Liver (tissue), 9 donors: ENCODE data around the gene CACNB1. TPM values are rescaled to one million over a fixed set of nuclear protein-coding genes. Genes with fewer than 3 reads are reported as not detected.

Experiments used
- DNase-seq: peaks from one replicate; pipeline ENCODE4 v3.0.0-alpha.2; 2017; ENCODE audit warnings: low spot score
- H3K27ac ChIP-seq, 2 donors: one replicate each; pipeline ENCODE4 v1.7.0; 2013; ENCODE audit warnings: inconsistent platforms in 2 of 2, low read length in 2 of 2, control low read depth in 1 of 2, low read depth in 1 of 2, mild to moderate bottlenecking in 1 of 2
- H3K27me3 ChIP-seq, 4 donors: one replicate each; pipeline versions ENCODE4 v1.6.1 to v1.7.0; 2013; ENCODE audit warnings: low read length in 3 of 4, inconsistent platforms in 1 of 4, mild to moderate bottlenecking in 1 of 4, moderate library complexity in 1 of 4; ENCODE audit not compliant: control insufficient read depth in 4 of 4, insufficient read depth in 4 of 4
- H3K36me3 ChIP-seq, 4 donors: one replicate each; pipeline versions ENCODE4 v1.6.1 to v1.7.0; 2013; ENCODE audit warnings: low read length in 3 of 4, mild to moderate bottlenecking in 3 of 4, low read depth in 1 of 4, moderate library complexity in 1 of 4; ENCODE audit not compliant: control insufficient read depth in 4 of 4, insufficient read depth in 3 of 4
- H3K4me1 ChIP-seq, 4 donors: one replicate each; pipeline versions ENCODE4 v1.6.1 to v1.7.0; 2013; ENCODE audit warnings: low read length in 3 of 4, mild to moderate bottlenecking in 3 of 4, moderate library complexity in 1 of 4; ENCODE audit not compliant: control insufficient read depth in 4 of 4, insufficient read depth in 4 of 4
- H3K4me3 ChIP-seq, 3 donors: one replicate each; pipeline versions ENCODE4 v1.6.1 to v1.7.0; 2013; ENCODE audit warnings: low read length in 3 of 3, control low read depth in 1 of 3, low read depth in 1 of 3, mild to moderate bottlenecking in 1 of 3
- H3K9ac ChIP-seq, 2 donors: one replicate each; pipeline ENCODE4 v1.7.0; 2013; ENCODE audit warnings: low read length in 2 of 2, mild to moderate bottlenecking in 2 of 2, moderate library complexity in 2 of 2, control low read depth in 1 of 2, low read depth in 1 of 2
- H3K9me3 ChIP-seq, 4 donors: one replicate each; pipeline versions ENCODE4 v1.6.1 to v1.7.0; 2013; ENCODE audit warnings: low read length in 3 of 4; ENCODE audit not compliant: control insufficient read depth in 4 of 4
- EGR1 ChIP-seq, 2 donors: IDR thresholded peaks; 2 replicates each; pipeline ENCODE4 v1.6.1; 2016 to 2018; ENCODE audit warnings: antibody characterized with exemption in 2 of 2, low read depth in 2 of 2
- FOXA1 ChIP-seq: IDR thresholded peaks from 2 replicates; pipeline ENCODE4 v1.6.1; 2016; ENCODE audit warnings: antibody characterized with exemption
- FOXA2 ChIP-seq: IDR thresholded peaks from 2 replicates; pipeline ENCODE4 v1.6.1; 2016; ENCODE audit warnings: antibody characterized with exemption
- GABPA ChIP-seq, 2 donors: IDR thresholded peaks in 1 of 2; conservative IDR thresholded peaks in 1 of 2; 2 replicates each; pipeline ENCODE4 v1.6.1; 2016; ENCODE audit warnings: antibody characterized with exemption in 2 of 2, mild to moderate bottlenecking in 1 of 2, moderate library complexity in 1 of 2
- HNF4A ChIP-seq, 2 donors: conservative IDR thresholded peaks; 2 replicates each; pipeline ENCODE4 v1.6.1; 2016; ENCODE audit warnings: antibody characterized with exemption in 2 of 2, mild to moderate bottlenecking in 2 of 2
- HNF4G ChIP-seq: IDR thresholded peaks from 2 replicates; pipeline ENCODE4 v1.6.1; 2016; ENCODE audit warnings: antibody characterized with exemption
- RAD21 ChIP-seq, 2 donors: IDR thresholded peaks; 2 replicates each; pipeline ENCODE4 v1.6.1; 2016; ENCODE audit warnings: antibody characterized with exemption in 2 of 2, mild to moderate bottlenecking in 2 of 2
- SP1 ChIP-seq: IDR thresholded peaks from 2 replicates; pipeline ENCODE4 v1.6.1; 2018; ENCODE audit warnings: antibody characterized with exemption, mild to moderate bottlenecking
- TAF1 ChIP-seq: conservative IDR thresholded peaks from 2 replicates; pipeline ENCODE4 v1.6.1; 2016; ENCODE audit warnings: antibody characterized with exemption, mild to moderate bottlenecking
- YY1 ChIP-seq: IDR thresholded peaks from 2 replicates; pipeline ENCODE4 v1.6.1; 2016; ENCODE audit warnings: antibody characterized with exemption, mild to moderate bottlenecking
- WGBS: extraction: QIAGEN DNeasy Blood & Tissue Kit; methylation state at CpG from one replicate; pipeline ENCODE4 v1.1.7; 2013; 5-methylcytosine and 5-hydroxymethylcytosine counted together
- polyA plus RNA-seq, 2 donors: library from polyadenylated mRNA; stranded (reverse) in 1 of 2; unstranded in 1 of 2; fragments of 200-250 nt in 1 of 2; fragments of >200 nt in 1 of 2; fragmentation: Nextera tagmentation in 1 of 2; extraction: Ambion mirVana in 1 of 2; gene quantifications; one replicate each; pipeline versions ENCODE4 v1.2.1 to v1.2.3, GENCODE V29; 2013 to 2015
- total RNA-seq, 2 donors: library from RNA; depleted of rRNA; stranded (reverse); fragments of >200 nt; gene quantifications; one replicate each; pipeline ENCODE4 v1.2.3, GENCODE V29; 2014
- TF ChIP-seq, protein P1 (sequence below): IDR thresholded peaks from 2 replicates; pipeline ENCODE4 v1.6.1; 2016; ENCODE audit warnings: antibody characterized with exemption, mild to moderate bottlenecking
- TF ChIP-seq, protein P2 (sequence below): IDR thresholded peaks from 2 replicates; pipeline ENCODE4 v1.6.1; 2016; ENCODE audit warnings: antibody characterized with exemption
- TF ChIP-seq, protein P3 (sequence below): fragments of 150-350 bp; IDR thresholded peaks from 2 replicates; pipeline ENCODE4 v1.5.1; 2017; ENCODE audit warnings: improper control_type of control experiment, low read depth, low read length; ENCODE audit not compliant: missing input control
- TF ChIP-seq, protein P4 (sequence below): IDR thresholded peaks from 2 replicates; pipeline ENCODE4 v1.6.1; 2016; ENCODE audit warnings: antibody characterized with exemption
- TF ChIP-seq, protein P5 (sequence below): IDR thresholded peaks from 2 replicates; pipeline ENCODE4 v1.6.1; 2016; ENCODE audit warnings: antibody characterized with exemption
- donor health status: healthy.
- donor health status: healthy.
- donor health status: healthy.
- donor health status: healthy.
- donor health status: healthy.

The CACNB1 gene
- total and polyA plus RNA-seq, 4 donors, result 0.05 to 1.3 (median 0.26) TPM

DNA sequence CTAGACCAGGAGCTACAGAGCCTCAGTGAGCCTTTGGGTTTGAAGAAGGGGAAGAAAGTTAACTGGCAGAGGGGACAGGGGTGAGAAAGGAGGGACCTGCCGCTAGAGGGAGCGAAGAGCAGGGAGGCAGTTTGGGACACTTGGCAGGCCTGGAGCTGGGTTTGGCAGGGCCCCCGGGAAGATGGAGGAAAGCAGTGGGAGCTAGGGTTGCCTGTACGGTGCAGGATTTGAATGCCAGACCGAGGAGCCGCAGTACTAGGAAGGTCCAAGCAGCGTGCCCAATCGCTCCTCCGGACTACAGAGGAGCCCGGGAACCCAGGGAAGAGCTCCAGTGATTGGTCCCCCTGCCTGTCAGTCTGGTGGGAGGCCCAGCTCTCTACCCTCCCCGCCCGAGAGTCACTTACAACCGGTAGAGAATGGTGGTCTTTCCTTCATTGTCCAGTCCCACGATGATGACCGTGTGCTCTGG is 32.8 kb downstream of the CACNB1 start:
- Histone ChIP-seq H3K9ac (no peak overlapping the region), H3K27ac (no peak overlapping the region), H3K36me3 (no peaks in the 10 kb centered on the region), H3K27me3 (peaks cover 0 to 3% (median 1%) of the 10 kb centered on the region in 4 donors), H3K4me3 (peak overlapping the region in 2 of 3 donors; percentile 13 to 28), H3K4me1 (peaks cover 5 to 9% (median 6%) of the 10 kb centered on the region in 4 donors), H3K9me3 (no peaks in the 10 kb centered on the region)
- DNase-seq, result peak; percentile 68
- TF ChIP-seq TAF1 (no peak), YY1 (peak; percentile 27), SP1 (peak; percentile 19), EGR1 (IDR thresholded peaks at IDR 0.05; ENCODE audit: low read depth in 2 of 2) (no peak), HNF4A (conservative IDR thresholded peaks at IDR 0.05) (no peak), RAD21 (IDR thresholded peaks at IDR 0.05) (peak; percentile 74 to 81)
- TF ChIP-seq, protein P1, sequence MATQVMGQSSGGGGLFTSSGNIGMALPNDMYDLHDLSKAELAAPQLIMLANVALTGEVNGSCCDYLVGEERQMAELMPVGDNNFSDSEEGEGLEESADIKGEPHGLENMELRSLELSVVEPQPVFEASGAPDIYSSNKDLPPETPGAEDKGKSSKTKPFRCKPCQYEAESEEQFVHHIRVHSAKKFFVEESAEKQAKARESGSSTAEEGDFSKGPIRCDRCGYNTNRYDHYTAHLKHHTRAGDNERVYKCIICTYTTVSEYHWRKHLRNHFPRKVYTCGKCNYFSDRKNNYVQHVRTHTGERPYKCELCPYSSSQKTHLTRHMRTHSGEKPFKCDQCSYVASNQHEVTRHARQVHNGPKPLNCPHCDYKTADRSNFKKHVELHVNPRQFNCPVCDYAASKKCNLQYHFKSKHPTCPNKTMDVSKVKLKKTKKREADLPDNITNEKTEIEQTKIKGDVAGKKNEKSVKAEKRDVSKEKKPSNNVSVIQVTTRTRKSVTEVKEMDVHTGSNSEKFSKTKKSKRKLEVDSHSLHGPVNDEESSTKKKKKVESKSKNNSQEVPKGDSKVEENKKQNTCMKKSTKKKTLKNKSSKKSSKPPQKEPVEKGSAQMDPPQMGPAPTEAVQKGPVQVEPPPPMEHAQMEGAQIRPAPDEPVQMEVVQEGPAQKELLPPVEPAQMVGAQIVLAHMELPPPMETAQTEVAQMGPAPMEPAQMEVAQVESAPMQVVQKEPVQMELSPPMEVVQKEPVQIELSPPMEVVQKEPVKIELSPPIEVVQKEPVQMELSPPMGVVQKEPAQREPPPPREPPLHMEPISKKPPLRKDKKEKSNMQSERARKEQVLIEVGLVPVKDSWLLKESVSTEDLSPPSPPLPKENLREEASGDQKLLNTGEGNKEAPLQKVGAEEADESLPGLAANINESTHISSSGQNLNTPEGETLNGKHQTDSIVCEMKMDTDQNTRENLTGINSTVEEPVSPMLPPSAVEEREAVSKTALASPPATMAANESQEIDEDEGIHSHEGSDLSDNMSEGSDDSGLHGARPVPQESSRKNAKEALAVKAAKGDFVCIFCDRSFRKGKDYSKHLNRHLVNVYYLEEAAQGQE, result no peak
- TF ChIP-seq, protein P2, sequence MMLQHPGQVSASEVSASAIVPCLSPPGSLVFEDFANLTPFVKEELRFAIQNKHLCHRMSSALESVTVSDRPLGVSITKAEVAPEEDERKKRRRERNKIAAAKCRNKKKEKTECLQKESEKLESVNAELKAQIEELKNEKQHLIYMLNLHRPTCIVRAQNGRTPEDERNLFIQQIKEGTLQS, result no peak
- TF ChIP-seq, protein P3, sequence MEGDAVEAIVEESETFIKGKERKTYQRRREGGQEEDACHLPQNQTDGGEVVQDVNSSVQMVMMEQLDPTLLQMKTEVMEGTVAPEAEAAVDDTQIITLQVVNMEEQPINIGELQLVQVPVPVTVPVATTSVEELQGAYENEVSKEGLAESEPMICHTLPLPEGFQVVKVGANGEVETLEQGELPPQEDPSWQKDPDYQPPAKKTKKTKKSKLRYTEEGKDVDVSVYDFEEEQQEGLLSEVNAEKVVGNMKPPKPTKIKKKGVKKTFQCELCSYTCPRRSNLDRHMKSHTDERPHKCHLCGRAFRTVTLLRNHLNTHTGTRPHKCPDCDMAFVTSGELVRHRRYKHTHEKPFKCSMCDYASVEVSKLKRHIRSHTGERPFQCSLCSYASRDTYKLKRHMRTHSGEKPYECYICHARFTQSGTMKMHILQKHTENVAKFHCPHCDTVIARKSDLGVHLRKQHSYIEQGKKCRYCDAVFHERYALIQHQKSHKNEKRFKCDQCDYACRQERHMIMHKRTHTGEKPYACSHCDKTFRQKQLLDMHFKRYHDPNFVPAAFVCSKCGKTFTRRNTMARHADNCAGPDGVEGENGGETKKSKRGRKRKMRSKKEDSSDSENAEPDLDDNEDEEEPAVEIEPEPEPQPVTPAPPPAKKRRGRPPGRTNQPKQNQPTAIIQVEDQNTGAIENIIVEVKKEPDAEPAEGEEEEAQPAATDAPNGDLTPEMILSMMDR, result peak; percentile 81
- under 1% methylated on average over 15 of the region's 15 CpGs for WGBS

DNA sequence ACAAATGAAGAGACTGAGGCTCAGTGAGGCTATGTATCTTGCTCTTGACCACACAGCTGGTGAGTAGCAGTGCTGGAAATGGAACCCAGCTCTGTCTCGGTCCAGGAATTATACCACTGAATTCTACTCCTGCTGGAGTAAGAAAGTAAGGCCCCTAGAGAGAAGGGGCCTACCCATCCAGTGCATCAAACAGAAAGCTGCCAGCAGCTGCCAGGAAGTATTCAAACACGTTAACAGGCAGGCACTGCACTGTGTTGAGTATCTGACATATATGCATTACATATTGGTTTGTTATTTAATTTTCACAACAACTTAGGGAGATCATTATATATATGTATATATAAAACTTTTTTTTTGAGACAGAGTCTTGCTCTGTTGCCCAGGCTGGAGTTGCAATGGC is 35.5 kb downstream of the CACNB1 start:
- no peak overlapping the region for H3K4me3 ChIP-seq
- no peak for TF ChIP-seq FOXA2
- TF ChIP-seq YY1, result no peak
- no peak for TF ChIP-seq SP1
- no peak for TF ChIP-seq RAD21 (IDR thresholded peaks at IDR 0.05)
- TF ChIP-seq TAF1, result no peak
- TF ChIP-seq, protein P4, sequence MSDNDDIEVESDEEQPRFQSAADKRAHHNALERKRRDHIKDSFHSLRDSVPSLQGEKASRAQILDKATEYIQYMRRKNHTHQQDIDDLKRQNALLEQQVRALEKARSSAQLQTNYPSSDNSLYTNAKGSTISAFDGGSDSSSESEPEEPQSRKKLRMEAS, result no peak
- no peak for TF ChIP-seq HNF4A (conservative IDR thresholded peaks at IDR 0.05)
- TF ChIP-seq, protein P1, result no peak
- TF ChIP-seq HNF4G, result no peak
- TF ChIP-seq, protein P5, sequence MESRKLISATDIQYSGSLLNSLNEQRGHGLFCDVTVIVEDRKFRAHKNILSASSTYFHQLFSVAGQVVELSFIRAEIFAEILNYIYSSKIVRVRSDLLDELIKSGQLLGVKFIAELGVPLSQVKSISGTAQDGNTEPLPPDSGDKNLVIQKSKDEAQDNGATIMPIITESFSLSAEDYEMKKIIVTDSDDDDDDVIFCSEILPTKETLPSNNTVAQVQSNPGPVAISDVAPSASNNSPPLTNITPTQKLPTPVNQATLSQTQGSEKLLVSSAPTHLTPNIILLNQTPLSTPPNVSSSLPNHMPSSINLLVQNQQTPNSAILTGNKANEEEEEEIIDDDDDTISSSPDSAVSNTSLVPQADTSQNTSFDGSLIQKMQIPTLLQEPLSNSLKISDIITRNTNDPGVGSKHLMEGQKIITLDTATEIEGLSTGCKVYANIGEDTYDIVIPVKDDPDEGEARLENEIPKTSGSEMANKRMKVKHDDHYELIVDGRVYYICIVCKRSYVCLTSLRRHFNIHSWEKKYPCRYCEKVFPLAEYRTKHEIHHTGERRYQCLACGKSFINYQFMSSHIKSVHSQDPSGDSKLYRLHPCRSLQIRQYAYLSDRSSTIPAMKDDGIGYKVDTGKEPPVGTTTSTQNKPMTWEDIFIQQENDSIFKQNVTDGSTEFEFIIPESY, result no peak
- TF ChIP-seq, protein P3, result no peak
- TF ChIP-seq, protein P2, result no peak
- no peak for TF ChIP-seq FOXA1
- no peak for TF ChIP-seq GABPA (IDR thresholded peaks at IDR 0.05 in 1 of 2, conservative IDR thresholded peaks at IDR 0.05 in 1 of 2)
- no peak for TF ChIP-seq EGR1 (IDR thresholded peaks at IDR 0.05; ENCODE audit: low read depth in 2 of 2)
- H3K36me3 ChIP-seq, result no peaks in the 10 kb centered on the region
- 73% methylated on average over 2 of the region's 2 CpGs for WGBS
- H3K9me3 ChIP-seq, result no peaks in the 10 kb centered on the region
- peaks cover 0 to 3% (median 1%) of the 10 kb centered on the region in 4 donors for H3K27me3 ChIP-seq
- no peak overlapping the region for H3K27ac ChIP-seq
- peaks cover 5 to 9% (median 6%) of the 10 kb centered on the region in 4 donors for H3K4me1 ChIP-seq
- H3K9ac ChIP-seq, result no peak overlapping the region
- DNase-seq, result no peak
